Thoracic aorta (tissue), 2 donors: Measurements from ENCODE around the gene MAML1. TPM values are rescaled to one million over a fixed set of nuclear protein-coding genes. Genes with fewer than 3 reads are reported as not detected.

ENCODE experiments used
- ATAC-seq: fragments of 150-250 bp; one replicate; pipeline ENCODE4 v1.8.0; 2017; ENCODE audit warnings: low read depth; ENCODE audit not compliant: insufficient number of reproducible peaks, low FRiP score
- DNase-seq: peaks from one replicate; pipeline ENCODE4 v3.0.0-alpha.2; 2020; ENCODE audit warnings: low spot score
- H3K27ac ChIP-seq, 2 donors: fragments of 200-600 bp; sonication (generic); 1 replicate in 1 of 2; 2 replicates in 1 of 2; pipeline ENCODE4 v1.5.1; 2016; ENCODE audit warnings: mild to moderate bottlenecking in 2 of 2, moderate library complexity in 2 of 2
- H3K27me3 ChIP-seq: fragments of 200-600 bp; sonication (generic); replicated peaks from 2 replicates; pipeline ENCODE4 v1.6.0; 2016; ENCODE audit warnings: mild to moderate bottlenecking; ENCODE audit not compliant: insufficient read depth
- H3K36me3 ChIP-seq: fragments of 200-600 bp; sonication (generic); one replicate; pipeline ENCODE4 v1.5.1; 2016
- H3K4me1 ChIP-seq, 2 donors: fragments of 200-600 bp; sonication (generic); 1 replicate in 1 of 2; 2 replicates in 1 of 2; pipeline versions ENCODE4 v1.5.1 to v1.6.0; 2016; ENCODE audit warnings: low read depth in 2 of 2, mild to moderate bottlenecking in 1 of 2; ENCODE audit not compliant: control insufficient read depth in 1 of 2
- H3K4me3 ChIP-seq: fragments of 200-600 bp; sonication (generic); 2 replicates; pipeline ENCODE4 v1.5.1; 2016; ENCODE audit warnings: mild to moderate bottlenecking
- H3K9me3 ChIP-seq: fragments of 200-600 bp; sonication (generic); 2 replicates; pipeline ENCODE4 v1.5.1; 2016
- total RNA-seq, 2 donors: library from RNA; depleted of rRNA; stranded (reverse); fragments of >200 nt; gene quantifications; one replicate each; pipeline versions ENCODE4 v1.1.0 to v1.2.3, GENCODE V29; 2016
- TF ChIP-seq, protein P1 (sequence below): fragments of 200-600 bp; sonication (generic); IDR thresholded peaks from one replicate; pipeline ENCODE4 v1.5.1; 2019; ENCODE audit warnings: antibody characterized with exemption

The MAML1 gene
- total RNA-seq, 2 donors from 2014 or later, result 22.9 to 38.1 TPM

DNA sequence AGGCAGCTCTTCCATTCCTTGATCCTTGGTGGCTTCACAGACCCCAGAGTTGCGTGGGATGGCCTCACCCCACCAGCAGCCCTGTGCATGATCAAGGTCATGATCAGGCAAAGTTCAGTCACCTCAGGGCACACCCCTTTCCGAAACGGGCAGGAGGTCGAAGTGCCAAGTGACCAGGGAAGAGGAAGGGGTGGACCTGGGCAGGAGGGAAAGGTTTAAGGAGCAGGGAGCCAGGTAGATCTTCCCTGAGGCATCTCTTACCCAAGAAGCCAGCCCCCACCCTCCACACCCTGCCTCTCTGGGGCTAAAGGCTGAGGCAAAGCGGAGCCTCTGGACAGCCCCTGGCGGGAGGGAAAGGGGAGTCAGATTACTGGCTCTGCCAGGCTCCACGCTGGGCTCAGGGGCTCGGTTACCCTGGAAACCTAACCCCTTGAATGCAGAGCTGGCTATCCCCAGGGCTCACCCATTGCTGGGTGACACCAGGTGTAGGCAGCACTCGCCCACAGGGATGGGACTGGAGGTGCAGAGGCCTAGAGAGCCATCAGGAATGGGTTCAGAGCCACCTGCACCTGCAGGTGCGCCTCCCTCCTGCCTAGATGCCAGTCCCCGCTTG lies 70.4 kb downstream of the MAML1 start:
- DNase-seq (no peak), ATAC-seq (no peak)
- no peaks in the 10 kb centered on the region for H3K27me3 ChIP-seq
- TF ChIP-seq, protein P1, sequence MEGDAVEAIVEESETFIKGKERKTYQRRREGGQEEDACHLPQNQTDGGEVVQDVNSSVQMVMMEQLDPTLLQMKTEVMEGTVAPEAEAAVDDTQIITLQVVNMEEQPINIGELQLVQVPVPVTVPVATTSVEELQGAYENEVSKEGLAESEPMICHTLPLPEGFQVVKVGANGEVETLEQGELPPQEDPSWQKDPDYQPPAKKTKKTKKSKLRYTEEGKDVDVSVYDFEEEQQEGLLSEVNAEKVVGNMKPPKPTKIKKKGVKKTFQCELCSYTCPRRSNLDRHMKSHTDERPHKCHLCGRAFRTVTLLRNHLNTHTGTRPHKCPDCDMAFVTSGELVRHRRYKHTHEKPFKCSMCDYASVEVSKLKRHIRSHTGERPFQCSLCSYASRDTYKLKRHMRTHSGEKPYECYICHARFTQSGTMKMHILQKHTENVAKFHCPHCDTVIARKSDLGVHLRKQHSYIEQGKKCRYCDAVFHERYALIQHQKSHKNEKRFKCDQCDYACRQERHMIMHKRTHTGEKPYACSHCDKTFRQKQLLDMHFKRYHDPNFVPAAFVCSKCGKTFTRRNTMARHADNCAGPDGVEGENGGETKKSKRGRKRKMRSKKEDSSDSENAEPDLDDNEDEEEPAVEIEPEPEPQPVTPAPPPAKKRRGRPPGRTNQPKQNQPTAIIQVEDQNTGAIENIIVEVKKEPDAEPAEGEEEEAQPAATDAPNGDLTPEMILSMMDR, result no peak
- peaks cover 15 to 29% of the 10 kb centered on the region in 2 donors for H3K4me1 ChIP-seq
- H3K27ac ChIP-seq, result no peak overlapping the region
- H3K36me3 ChIP-seq, result peaks cover 27% of the 10 kb centered on the region
- no peaks in the 10 kb centered on the region for H3K9me3 ChIP-seq
- H3K4me3 ChIP-seq, result no peak overlapping the region

DNA sequence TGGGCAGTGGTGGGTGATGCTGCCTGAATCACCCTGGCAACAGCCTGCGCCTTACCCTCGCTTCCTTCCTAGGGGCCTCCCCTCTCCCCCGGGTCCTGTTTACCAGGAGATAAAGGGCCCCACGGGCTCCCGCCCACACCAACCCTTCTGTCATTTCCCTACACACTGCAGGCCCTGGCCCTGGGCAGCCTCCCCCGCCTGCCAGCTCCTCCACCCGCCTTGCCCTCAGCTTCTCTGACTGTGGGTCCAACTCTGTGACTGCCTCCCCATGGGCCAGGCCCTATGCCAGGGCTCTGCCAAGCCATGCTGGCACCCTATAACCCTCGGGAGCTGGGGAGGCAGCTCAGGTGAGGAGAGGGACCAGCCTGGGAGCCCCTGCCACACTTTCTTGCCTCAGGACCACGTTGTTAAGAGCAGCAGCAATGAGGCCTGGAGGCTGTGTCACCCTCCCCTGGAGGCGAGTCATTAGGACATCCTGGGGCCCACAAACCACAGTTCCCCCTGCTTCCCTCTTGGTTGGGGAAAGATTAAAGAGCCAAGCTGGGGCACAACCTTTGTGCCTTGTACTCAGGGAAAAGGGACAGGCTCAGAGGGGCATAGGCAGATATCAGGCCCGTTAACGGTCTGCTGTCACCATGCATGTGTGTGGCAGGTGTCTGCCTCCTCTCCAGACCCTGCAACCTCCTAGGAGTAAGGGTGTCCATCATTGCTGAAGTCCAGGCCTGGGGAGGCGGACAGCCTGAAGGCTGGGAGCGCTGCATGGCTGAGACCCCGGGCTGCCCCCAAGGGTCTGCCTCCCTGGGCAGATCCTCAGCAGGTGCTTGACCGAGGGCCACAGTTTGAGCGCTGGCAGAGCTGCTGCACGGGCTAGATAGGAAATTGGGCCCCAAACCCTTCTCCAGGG lies 71.3 kb downstream of the MAML1 start:
- H3K4me3 ChIP-seq, result no peak overlapping the region
- no peak overlapping the region for H3K27ac ChIP-seq
- TF ChIP-seq, protein P1, result no peak
- DNase-seq (no peak), ATAC-seq (no peak)
- peaks cover 18% of the 10 kb centered on the region for H3K36me3 ChIP-seq
- H3K27me3 ChIP-seq, result no peaks in the 10 kb centered on the region
- no peaks in the 10 kb centered on the region for H3K9me3 ChIP-seq
- H3K4me1 ChIP-seq, result peaks cover 15 to 29% of the 10 kb centered on the region in 2 donors

DNA sequence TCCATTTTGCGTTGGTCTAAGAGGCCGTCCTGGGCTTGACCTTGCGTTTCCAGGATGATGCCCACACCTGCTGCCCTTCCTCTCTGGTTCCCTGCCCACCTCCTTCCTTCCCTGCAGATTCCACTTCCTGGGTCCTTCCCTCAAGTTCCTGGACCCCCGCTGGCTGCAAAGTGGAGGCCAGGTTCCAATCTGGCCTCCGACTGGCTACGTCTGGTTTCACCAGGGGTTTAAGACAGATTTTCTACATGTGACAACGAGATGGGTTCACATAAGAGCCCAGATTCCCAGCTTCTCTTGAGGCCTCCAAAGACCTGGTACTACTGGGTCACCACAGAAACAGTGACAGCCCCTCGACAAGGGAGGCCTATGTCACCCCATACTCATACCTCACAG lies 71.9 kb downstream of the MAML1 start:
- peak overlapping the region; percentile 95 for H3K4me3 ChIP-seq
- H3K27ac ChIP-seq, result no peak overlapping the region
- TF ChIP-seq, protein P1, result no peak
- H3K9me3 ChIP-seq, result no peaks in the 10 kb centered on the region
- H3K4me1 ChIP-seq, result peaks cover 15 to 29% of the 10 kb centered on the region in 2 donors
- DNase-seq (no peak), ATAC-seq (no peak)
- H3K36me3 ChIP-seq, result peaks cover 12% of the 10 kb centered on the region
- H3K27me3 ChIP-seq, result no peaks in the 10 kb centered on the region

DNA sequence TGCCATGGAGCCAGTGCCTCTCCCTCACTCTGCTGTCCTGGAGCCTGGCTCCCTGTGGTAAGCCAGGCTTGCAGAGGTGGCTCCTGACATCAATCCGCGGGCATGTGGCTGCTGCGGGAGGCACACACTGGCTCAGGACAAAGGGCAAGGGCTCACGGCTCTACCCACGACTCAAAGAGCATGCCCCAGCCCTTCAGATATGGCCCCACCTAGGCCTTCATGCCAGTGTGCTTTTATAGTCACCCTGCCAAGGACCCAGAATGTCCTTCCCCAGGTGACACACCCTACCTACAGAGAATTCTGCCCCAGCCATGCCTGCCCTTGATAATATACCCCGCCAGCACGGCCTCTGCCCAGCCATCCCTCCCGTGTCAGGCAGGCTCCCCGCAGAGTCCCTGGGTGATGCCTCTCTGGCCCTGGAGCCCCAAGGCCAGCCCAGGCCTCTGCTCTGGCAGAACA lies 72.5 kb downstream of the MAML1 start:
- Histone ChIP-seq H3K4me1 (peaks cover 15 to 29% of the 10 kb centered on the region in 2 donors), H3K4me3 (peak overlapping the region; percentile 95), H3K9me3 (no peaks in the 10 kb centered on the region), H3K36me3 (peaks cover 6% of the 10 kb centered on the region), H3K27me3 (no peaks in the 10 kb centered on the region), H3K27ac (peak overlapping the region; percentile 54 to 85)
- DNase-seq (no peak), ATAC-seq (no peak)
- TF ChIP-seq, protein P1, result no peak

DNA sequence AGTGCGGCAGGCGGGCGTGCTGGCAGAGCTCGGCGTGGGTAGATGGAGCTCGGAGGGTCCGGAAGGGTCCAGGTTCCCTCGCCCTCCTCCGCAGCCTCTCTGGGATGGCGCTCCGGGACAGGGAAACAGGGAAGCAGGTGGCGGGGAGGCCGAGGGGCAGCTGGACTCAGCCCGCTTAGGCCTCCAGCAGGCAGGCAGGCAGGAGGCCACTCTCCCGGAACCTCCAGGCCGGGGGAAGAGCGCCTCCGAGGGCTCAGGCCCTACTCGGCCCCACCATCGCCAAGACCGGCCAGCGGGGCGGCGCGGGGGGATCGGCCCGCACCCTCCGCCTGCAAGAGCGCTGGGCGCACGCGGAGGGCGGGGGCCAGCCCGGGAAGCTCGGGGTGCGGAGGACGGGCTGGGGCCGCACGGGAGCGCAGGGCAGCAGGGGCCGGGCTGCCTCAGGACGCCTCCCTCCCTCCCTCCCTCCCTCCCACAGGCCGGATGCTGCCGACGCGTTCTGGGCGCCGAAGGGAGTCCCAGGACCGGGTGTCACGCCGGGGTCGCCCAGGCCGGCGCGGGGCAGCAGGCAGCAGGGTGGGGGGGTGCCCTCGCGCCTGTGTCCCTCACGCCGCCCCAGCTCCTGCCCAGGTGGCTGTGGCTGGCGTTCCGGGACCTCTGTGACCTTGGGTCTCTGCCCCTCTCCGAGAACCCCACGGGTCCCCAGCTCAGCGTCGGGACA lies 73.1 kb downstream of the MAML1 start:
- DNase-seq (no peak), ATAC-seq (peak; percentile 15)
- TF ChIP-seq, protein P1, result no peak
- H3K36me3 ChIP-seq, result peaks cover 4% of the 10 kb centered on the region
- H3K27me3 ChIP-seq, result no peaks in the 10 kb centered on the region
- peak overlapping the region; percentile 95 for H3K4me3 ChIP-seq
- peaks cover 15 to 29% of the 10 kb centered on the region in 2 donors for H3K4me1 ChIP-seq
- peak overlapping the region; percentile 75 to 85 for H3K27ac ChIP-seq
- no peaks in the 10 kb centered on the region for H3K9me3 ChIP-seq
